ENCODE data around the gene ZBED4.

Gene ZBED4

DNA sequence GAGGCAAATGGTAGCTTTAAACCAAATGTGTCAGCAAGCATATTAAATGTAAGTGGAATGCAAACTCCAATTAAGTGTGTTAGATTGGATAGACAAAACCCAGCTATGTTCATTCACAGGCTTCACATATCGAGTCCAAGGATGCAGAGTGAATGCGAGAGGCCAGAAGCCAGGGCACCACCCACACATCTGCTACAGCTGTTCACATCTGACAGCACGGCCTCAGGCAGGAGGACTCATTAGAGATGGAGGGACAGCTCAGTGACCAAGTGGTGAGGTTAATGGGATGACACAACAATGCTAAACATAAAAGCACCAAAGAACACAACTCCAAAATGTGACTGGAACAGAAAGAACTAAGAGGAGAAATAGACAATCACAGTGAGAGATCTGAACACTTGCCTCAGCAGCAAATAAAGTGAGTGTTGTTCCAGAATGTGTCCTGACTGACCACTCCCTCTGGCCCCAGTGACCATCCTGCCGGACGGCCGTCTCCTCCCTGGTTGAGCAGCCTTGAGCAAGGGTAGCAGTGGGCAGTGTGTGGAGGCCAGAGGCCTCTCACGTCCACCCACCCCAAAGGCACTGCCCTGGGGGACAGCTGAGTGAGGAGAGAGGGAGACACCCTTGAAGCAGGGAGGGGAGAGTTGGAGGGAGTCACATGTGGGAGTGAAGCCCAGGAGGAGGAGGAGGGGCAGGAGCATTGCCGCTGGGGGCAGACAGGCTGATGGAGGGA lies 40.8 kb downstream of the ZBED4 start:
- TF ChIP-seq, protein P1, sequence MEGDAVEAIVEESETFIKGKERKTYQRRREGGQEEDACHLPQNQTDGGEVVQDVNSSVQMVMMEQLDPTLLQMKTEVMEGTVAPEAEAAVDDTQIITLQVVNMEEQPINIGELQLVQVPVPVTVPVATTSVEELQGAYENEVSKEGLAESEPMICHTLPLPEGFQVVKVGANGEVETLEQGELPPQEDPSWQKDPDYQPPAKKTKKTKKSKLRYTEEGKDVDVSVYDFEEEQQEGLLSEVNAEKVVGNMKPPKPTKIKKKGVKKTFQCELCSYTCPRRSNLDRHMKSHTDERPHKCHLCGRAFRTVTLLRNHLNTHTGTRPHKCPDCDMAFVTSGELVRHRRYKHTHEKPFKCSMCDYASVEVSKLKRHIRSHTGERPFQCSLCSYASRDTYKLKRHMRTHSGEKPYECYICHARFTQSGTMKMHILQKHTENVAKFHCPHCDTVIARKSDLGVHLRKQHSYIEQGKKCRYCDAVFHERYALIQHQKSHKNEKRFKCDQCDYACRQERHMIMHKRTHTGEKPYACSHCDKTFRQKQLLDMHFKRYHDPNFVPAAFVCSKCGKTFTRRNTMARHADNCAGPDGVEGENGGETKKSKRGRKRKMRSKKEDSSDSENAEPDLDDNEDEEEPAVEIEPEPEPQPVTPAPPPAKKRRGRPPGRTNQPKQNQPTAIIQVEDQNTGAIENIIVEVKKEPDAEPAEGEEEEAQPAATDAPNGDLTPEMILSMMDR (IDR thresholded peaks at IDR 0.05; ENCODE audit: insufficient read depth, low read length, missing control alignments), result no peak
- ChIA-PET CTCF (no interaction called here), POLR2A (interaction anchor here (0.8 kb wide), 1 partner anchor 22 kb away, joined by 3 read pairs; no protein-coding TSS in a partner anchor)

GRCh38 chr22:49896201-49896600 lies 42.6 kb downstream of the ZBED4 start:
- no peak overlapping the region for H3K4me3 ChIP-seq (ENCODE audit: low read depth, low read length)
- POLR2A ChIA-PET, result no interaction called here
- CTCF ChIA-PET, result no interaction called here
- DNase-seq (ENCODE audit: low read depth, low spot score), result no peak
- TF ChIP-seq, protein P1 (IDR thresholded peaks at IDR 0.05; ENCODE audit: insufficient read depth, low read length, missing control alignments), result no peak

More for the DNA sequence above, 40.8 kb downstream of the ZBED4 start:
- no peak overlapping the region for H3K4me3 ChIP-seq (ENCODE audit: low read depth, low read length)
- DNase-seq (ENCODE audit: low read depth, low spot score), result no peak

DNA sequence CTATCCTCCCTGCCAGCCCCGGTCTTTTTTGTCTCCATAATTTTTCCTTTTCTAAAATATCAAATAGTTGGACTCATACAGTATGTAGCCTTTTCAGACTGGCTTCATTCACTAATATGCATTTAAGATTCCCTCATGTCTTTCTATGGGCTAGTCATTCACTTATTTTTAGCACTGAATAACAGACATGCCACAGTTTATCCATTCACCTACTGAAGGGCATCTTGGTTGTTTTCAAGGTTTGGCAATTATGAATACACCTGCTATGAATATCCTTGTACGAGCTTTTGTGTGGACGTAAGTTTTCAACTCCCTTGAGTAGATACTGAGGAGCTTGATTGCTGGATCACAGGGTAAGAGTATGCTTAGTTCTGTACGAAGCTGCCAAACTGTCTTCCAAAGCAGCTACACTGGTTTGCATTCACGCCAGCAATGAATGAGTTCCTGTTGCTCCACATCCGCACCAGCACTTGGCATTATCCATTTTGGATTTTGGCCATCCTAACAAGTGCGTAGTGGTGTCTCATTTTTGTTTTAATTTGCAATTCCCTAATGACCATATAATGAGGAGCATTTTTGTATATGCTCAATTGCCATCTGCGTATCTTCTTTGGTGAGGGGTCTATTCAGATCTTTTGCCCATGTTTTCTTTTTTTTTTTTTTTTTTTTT lies 43.5 kb downstream of the ZBED4 start:
- TF ChIP-seq, protein P1 (IDR thresholded peaks at IDR 0.05; ENCODE audit: insufficient read depth, low read length, missing control alignments), result no peak
- H3K4me3 ChIP-seq (ENCODE audit: low read depth, low read length), result no peak overlapping the region
- ChIA-PET POLR2A (no interaction called here), CTCF (no interaction called here)
- no peak for DNase-seq (ENCODE audit: low read depth, low spot score)

DNA sequence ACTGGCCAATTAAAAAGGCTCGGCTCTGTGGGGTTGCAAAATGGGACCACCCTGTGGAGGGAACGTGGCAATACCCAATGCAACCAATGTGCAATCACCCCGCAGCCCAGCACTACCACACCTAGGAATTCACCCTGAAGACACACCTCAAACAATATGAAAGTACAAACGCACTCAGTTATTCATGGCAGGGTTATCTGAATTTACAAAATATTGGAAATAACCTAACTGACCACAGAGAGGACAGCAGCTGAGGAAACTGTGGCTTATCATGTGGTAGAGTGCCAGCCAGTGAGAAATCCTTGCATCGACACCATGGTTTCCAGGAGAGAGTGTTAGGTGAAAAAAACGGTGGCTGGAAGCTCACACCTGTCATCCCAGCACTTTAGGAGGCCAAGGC lies 45.9 kb downstream of the ZBED4 start:
- DNase-seq (ENCODE audit: low read depth, low spot score), result no peak
- TF ChIP-seq, protein P1 (IDR thresholded peaks at IDR 0.05; ENCODE audit: insufficient read depth, low read length, missing control alignments), result no peak
- POLR2A ChIA-PET, result no interaction called here
- H3K4me3 ChIP-seq (ENCODE audit: low read depth, low read length), result no peak overlapping the region
- CTCF ChIA-PET, result no interaction called here

DNA sequence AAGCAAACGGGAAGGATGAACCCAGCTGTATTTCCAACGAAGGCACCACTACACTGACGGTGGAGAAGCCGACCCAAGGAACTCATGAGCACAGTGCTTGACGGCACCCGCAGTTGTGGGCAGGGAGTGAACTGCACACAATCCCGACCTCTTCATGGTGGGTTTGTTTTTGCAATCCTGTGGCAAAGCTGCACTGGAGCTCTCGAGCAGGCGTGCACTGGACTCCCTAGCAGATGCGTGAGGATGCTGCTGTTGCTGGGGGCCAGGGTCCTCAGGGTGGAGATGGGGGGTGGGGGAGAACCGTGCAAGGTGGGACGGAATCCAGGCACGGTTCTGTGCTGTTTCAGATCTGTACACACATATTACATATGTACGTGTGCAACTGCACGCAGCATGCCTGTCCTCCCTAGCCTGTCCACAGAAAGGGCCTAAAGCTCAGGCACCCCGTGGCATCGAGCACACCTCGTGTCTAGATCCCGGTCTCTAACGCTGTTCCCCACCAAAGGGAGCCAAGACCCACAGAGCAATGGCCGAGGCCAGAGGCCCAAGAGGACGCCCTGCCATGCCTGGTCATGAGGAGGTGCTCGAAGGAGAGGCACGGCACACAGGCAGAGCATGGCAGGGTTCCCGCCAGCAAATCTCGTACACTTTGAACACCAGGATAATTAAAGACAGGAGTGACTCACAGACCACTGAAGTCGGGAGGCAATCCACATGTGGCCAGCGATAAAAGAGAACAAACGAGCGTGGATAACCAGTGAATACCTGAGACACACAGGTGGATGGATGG lies 47.0 kb downstream of the ZBED4 start:
- DNase-seq (ENCODE audit: low read depth, low spot score), result no peak
- ChIA-PET CTCF (no interaction called here), POLR2A (no interaction called here)
- TF ChIP-seq, protein P1 (IDR thresholded peaks at IDR 0.05; ENCODE audit: insufficient read depth, low read length, missing control alignments), result no peak
- H3K4me3 ChIP-seq (ENCODE audit: low read depth, low read length), result no peak overlapping the region

- POLR2A ChIA-PET, result no interaction called here
- no peak overlapping the region for H3K4me3 ChIP-seq (ENCODE audit: low read depth, low read length)
- CTCF ChIA-PET, result no interaction called here
- TF ChIP-seq, protein P1 (IDR thresholded peaks at IDR 0.05; ENCODE audit: insufficient read depth, low read length, missing control alignments), result no peak
- no peak for DNase-seq (ENCODE audit: low read depth, low spot score)
Measured at GRCh38 chr22:49901457-49901856, 47.8 kb downstream of the ZBED4 start.
